ENCODE measurements around the gene NRXN2.

The NRXN2 gene

DNA sequence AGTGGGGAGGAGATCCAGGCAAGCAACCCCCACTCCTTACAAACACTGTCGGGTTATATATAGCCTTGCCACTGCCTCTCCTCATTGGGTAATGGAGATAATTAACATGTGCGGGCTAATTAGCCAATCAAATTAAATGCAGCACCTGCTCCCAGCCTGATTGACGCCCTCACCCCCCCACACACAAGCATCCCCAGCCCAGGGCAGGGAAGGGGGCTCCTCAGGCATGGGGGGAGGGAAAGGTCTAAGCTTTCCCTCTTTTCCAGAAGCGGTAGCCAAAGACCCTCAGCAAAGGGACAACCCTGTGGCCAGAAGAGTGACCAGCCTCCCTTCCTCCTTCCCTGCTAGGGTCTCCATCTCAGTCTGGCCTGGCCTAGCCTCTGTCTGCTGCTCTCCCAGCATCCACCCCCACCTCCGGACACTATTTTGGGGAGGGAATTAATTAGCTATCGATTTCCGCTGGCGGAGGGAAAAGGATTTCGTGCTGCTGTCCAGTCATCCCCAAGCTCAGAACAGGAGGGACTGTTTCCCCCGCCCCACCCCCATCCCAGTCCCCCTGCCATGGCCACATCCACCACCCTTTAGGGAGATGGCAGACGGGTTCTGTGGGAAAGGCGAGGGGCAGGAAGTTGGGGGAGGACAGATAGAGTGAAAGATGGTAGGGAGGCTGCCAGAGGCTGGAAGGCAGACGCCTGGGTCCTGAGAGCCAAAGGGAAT, 7.1 kb downstream of the NRXN2 start:
- no peak overlapping the region for H3K27ac ChIP-seq
- TF ChIP-seq ZFX (IDR thresholded peaks at IDR 0.05) (no peak), CTCF (conservative IDR thresholded peaks at IDR 0.05) (no peak)

- TF ChIP-seq ZFX (IDR thresholded peaks at IDR 0.05) = no peak
- TF ChIP-seq CTCF (conservative IDR thresholded peaks at IDR 0.05) = no peak
- H3K27ac ChIP-seq = no peak overlapping the region
These were observed 7.9 kb downstream of the NRXN2 start for GRCh38 chr11:64715110-64715509.

- no peak for TF ChIP-seq CTCF (conservative IDR thresholded peaks at IDR 0.05)
- no peak overlapping the region for H3K27ac ChIP-seq
These were observed 8.3 kb downstream of the NRXN2 start for GRCh38 chr11:64714666-64715065.

DNA sequence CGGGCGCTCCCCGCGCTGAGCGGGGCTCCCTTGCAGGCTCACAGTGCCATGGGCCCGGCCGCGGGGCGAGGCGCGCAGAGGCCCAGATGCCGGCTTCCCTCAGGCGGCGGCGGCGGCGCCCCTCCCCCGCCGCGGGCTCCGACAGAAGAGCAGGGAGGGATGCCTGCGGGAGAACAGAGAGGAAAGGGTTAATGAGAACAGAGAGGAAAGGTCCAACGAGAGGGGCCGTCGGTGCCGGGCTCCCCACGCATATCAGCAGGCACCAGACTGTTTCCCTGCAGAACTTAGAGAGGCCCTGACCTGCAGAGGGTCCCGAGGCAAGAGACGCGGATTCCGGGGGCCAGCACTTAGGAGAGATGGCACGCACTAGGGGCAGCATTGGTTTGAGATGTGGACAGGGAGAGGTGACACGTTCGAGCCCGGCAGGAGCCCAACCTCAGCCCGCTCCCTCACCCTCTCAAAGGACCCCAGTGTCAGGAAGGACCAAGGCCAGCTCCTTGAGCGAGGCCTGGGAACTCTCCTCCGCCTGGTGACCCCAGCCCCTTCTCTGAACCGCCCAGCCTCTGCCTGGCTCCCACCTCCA, 9.1 kb downstream of the NRXN2 start:
- TF ChIP-seq ZFX (IDR thresholded peaks at IDR 0.05) = no peak
- TF ChIP-seq CTCF (conservative IDR thresholded peaks at IDR 0.05) = no peak
- no peak overlapping the region for H3K27ac ChIP-seq

GRCh38 chr11:64713016-64713707, 9.8 kb downstream of the NRXN2 start:
- H3K27ac ChIP-seq = no peak overlapping the region
- TF ChIP-seq CTCF (conservative IDR thresholded peaks at IDR 0.05) (no peak), ZFX (IDR thresholded peaks at IDR 0.05) (no peak)

GRCh38 chr11:64712430-64713015, 10.5 kb downstream of the NRXN2 start:
- H3K27ac ChIP-seq = no peak overlapping the region
- no peak for TF ChIP-seq CTCF (conservative IDR thresholded peaks at IDR 0.05)
- no peak for TF ChIP-seq ZFX (IDR thresholded peaks at IDR 0.05)

DNA sequence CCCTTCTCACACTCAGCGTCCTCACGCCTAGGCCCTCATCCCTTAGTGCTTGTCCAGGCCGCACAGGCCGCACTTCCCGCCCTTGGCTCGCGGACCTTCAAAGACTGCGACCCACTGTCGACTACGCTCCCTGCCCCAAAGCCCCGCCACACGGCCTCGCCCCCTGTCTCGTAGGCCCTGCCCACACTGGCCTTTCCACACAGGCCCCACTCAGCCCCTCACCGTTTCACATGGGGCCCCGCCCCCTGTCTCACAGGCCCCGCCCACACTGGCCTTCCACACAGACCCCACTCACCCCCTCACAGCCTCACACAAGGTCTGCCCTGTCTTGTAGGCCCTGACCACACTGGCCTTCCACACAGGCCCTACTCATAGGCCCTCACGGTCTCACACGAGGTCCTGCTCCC, 11.0 kb downstream of the NRXN2 start:
- H3K27ac ChIP-seq = no peak overlapping the region
- TF ChIP-seq ZFX (IDR thresholded peaks at IDR 0.05) (no peak), CTCF (conservative IDR thresholded peaks at IDR 0.05) (no peak)

All from C4-2B (cell line).